HEK293 (cell line): ENCODE measurements around the gene PITPNB.

ENCODE experiments used
- EGR2 ChIP-seq: fragments of 450-650 bp; formaldehyde crosslinking; IDR thresholded peaks from 2 replicates; pipeline ENCODE4 v1.5.1; 2016; ENCODE audit warnings: low read depth, missing biosample characterization, missing genetic modification characterization
- GLIS2 ChIP-seq: fragments of 450-650 bp; formaldehyde crosslinking; IDR thresholded peaks from 2 replicates; pipeline ENCODE4 v1.5.1; 2016; ENCODE audit warnings: missing biosample characterization, missing genetic modification characterization
- KLF10 ChIP-seq: fragments of 450-650 bp; IDR thresholded peaks from 2 replicates; pipeline ENCODE4 v1.5.1; 2018; ENCODE audit warnings: missing biosample characterization, mild to moderate bottlenecking, missing genetic modification characterization
- PRDM4 ChIP-seq: fragments of 450-650 bp; formaldehyde crosslinking; IDR thresholded peaks from 2 replicates; pipeline ENCODE4 v1.5.1; 2017; ENCODE audit warnings: missing biosample characterization, missing genetic modification characterization
- REPIN1 ChIP-seq: fragments of 450-650 bp; formaldehyde crosslinking; IDR thresholded peaks from 2 replicates; pipeline ENCODE4 v1.5.1; 2017; ENCODE audit warnings: missing biosample characterization, missing genetic modification characterization, low read depth
- SCRT2 ChIP-seq: fragments of 450-650 bp; formaldehyde crosslinking; IDR thresholded peaks from 2 replicates; pipeline ENCODE4 v1.5.1; 2016; ENCODE audit warnings: missing biosample characterization, missing genetic modification characterization
- TCF7L2 ChIP-seq: IDR thresholded peaks from 2 replicates; pipeline ENCODE4 v1.6.1; 2011; ENCODE audit warnings: low read depth, mild to moderate bottlenecking, inconsistent platforms, low read length, moderate library complexity, borderline replicate concordance
- WT1 ChIP-seq: fragments of 450-650 bp; formaldehyde crosslinking; IDR thresholded peaks from 2 replicates; pipeline ENCODE4 v1.5.1; 2016; ENCODE audit warnings: missing biosample characterization, missing genetic modification characterization
- ZBTB44 ChIP-seq: fragments of 450-650 bp; IDR thresholded peaks from 2 replicates; pipeline ENCODE4 v1.5.1; 2018; ENCODE audit warnings: missing biosample characterization, mild to moderate bottlenecking, missing genetic modification characterization
- ZBTB7A ChIP-seq: fragments of 450-650 bp; formaldehyde crosslinking; IDR thresholded peaks from 2 replicates; pipeline ENCODE4 v1.5.1; 2016; ENCODE audit warnings: low read depth, missing biosample characterization, missing genetic modification characterization
- ZFHX2 ChIP-seq: fragments of 450-650 bp; formaldehyde crosslinking; conservative IDR thresholded peaks from 2 replicates; pipeline ENCODE4 v1.5.1; 2016; ENCODE audit warnings: missing biosample characterization, missing genetic modification characterization
- ZNF114 ChIP-seq: fragments of 450-650 bp; formaldehyde crosslinking; IDR thresholded peaks from 2 replicates; pipeline ENCODE4 v1.5.0; 2017; ENCODE audit warnings: missing biosample characterization, missing genetic modification characterization
- ZNF2 ChIP-seq: fragments of 450-650 bp; formaldehyde crosslinking; IDR thresholded peaks from 2 replicates; pipeline ENCODE4 v1.5.1; 2016; ENCODE audit warnings: missing biosample characterization, missing genetic modification characterization
- ZNF335 ChIP-seq: fragments of 450-650 bp; formaldehyde crosslinking; conservative IDR thresholded peaks from 2 replicates; pipeline ENCODE4 v1.5.1; 2016; ENCODE audit warnings: missing biosample characterization, missing genetic modification characterization
- ZNF391 ChIP-seq: fragments of 450-650 bp; formaldehyde crosslinking; IDR thresholded peaks from 2 replicates; pipeline ENCODE4 v1.5.1; 2016; ENCODE audit warnings: low read depth, missing biosample characterization, missing genetic modification characterization, borderline replicate concordance
- ZNF48 ChIP-seq: fragments of 450-650 bp; formaldehyde crosslinking; IDR thresholded peaks from 2 replicates; pipeline ENCODE4 v1.5.1; 2016; ENCODE audit warnings: missing biosample characterization, missing genetic modification characterization
- ZNF518A ChIP-seq: fragments of 450-650 bp; formaldehyde crosslinking; conservative IDR thresholded peaks from 2 replicates; pipeline ENCODE4 v1.5.1; 2016; ENCODE audit warnings: low read depth, missing biosample characterization, missing genetic modification characterization
- ZNF529 ChIP-seq: fragments of 450-650 bp; formaldehyde crosslinking; IDR thresholded peaks from 2 replicates; pipeline ENCODE4 v1.5.1; 2017; ENCODE audit warnings: missing genetic modification characterization, missing biosample characterization; ENCODE audit not compliant: insufficient replicate concordance
- ZNF571 ChIP-seq: fragments of 450-650 bp; formaldehyde crosslinking; IDR thresholded peaks from 2 replicates; pipeline ENCODE4 v1.5.0; 2017; ENCODE audit warnings: missing biosample characterization, missing genetic modification characterization
- ZNF580 ChIP-seq: fragments of 450-650 bp; formaldehyde crosslinking; IDR thresholded peaks from 2 replicates; pipeline ENCODE4 v1.5.1; 2016; ENCODE audit warnings: missing biosample characterization, missing genetic modification characterization
- ZNF624 ChIP-seq: fragments of 450-650 bp; formaldehyde crosslinking; IDR thresholded peaks from 2 replicates; pipeline ENCODE4 v1.5.1; 2017; ENCODE audit warnings: missing biosample characterization, missing genetic modification characterization
- ZNF658 ChIP-seq: fragments of 450-650 bp; formaldehyde crosslinking; IDR thresholded peaks from 2 replicates; pipeline ENCODE4; 2016; ENCODE audit warnings: missing biosample characterization, missing genetic modification characterization
- ZNF670 ChIP-seq: fragments of 450-650 bp; formaldehyde crosslinking; IDR thresholded peaks from 2 replicates; pipeline ENCODE4 v1.5.1; 2016; ENCODE audit warnings: missing biosample characterization, missing genetic modification characterization, low read depth
- ZNF677 ChIP-seq: fragments of 450-650 bp; IDR thresholded peaks from 2 replicates; pipeline ENCODE4 v1.5.0; 2018; ENCODE audit warnings: missing biosample characterization, mild to moderate bottlenecking, missing genetic modification characterization, moderate library complexity
- ZNF707 ChIP-seq: fragments of 450-650 bp; formaldehyde crosslinking; IDR thresholded peaks from 2 replicates; pipeline ENCODE4 v1.5.1; 2016; ENCODE audit warnings: missing biosample characterization, missing genetic modification characterization
- ZNF785 ChIP-seq: fragments of 450-650 bp; formaldehyde crosslinking; IDR thresholded peaks from 2 replicates; pipeline ENCODE4 v1.5.1; 2016; ENCODE audit warnings: missing biosample characterization, missing genetic modification characterization
- ZNF830 ChIP-seq: fragments of 450-650 bp; IDR thresholded peaks from 2 replicates; pipeline ENCODE4 v1.5.0; 2018; ENCODE audit warnings: missing biosample characterization, missing genetic modification characterization, low read depth, mild to moderate bottlenecking, moderate library complexity
- ZNF837 ChIP-seq: fragments of 450-650 bp; formaldehyde crosslinking; IDR thresholded peaks from 2 replicates; pipeline ENCODE4 v1.5.1; 2016; ENCODE audit warnings: missing biosample characterization, missing genetic modification characterization

Gene PITPNB

GRCh38 chr22:27918341-27919221, 475 bp downstream of the PITPNB start (continued):
- TF ChIP-seq ZNF518A (tag by site-specific recombination): no peak
- peak; percentile 45; the same call in 1 of the 2 replicates for TF ChIP-seq KLF10 (tag by site-specific recombination)
- TF ChIP-seq REPIN1 (tag by site-specific recombination): no peak
- TF ChIP-seq ZNF624: no peak
- peak; percentile 25 for TF ChIP-seq ZNF335 (tag by site-specific recombination)
- no peak for TF ChIP-seq ZNF2
- no peak for TF ChIP-seq ZNF658 (tag by site-specific recombination)
- TF ChIP-seq PRDM4 (tag by site-specific recombination): no peak
- no peak for TF ChIP-seq ZNF114
- TF ChIP-seq ZNF707 (tag by site-specific recombination): no peak
- TF ChIP-seq TCF7L2: no peak
- TF ChIP-seq ZNF529: no peak
- TF ChIP-seq ZNF48 (tag by site-specific recombination): no peak
- TF ChIP-seq ZNF830: no peak
- TF ChIP-seq ZNF677 (tag by site-specific recombination): no peak
- TF ChIP-seq ZBTB7A (tag by site-specific recombination): no peak
- TF ChIP-seq ZBTB44 (tag by site-specific recombination): no peak
- TF ChIP-seq ZNF670 (tag by site-specific recombination): no peak
- peak; percentile 76 for TF ChIP-seq GLIS2 (tag by site-specific recombination)
- no peak; the same call in 1 of the 2 replicates for TF ChIP-seq EGR2 (tag by site-specific recombination)
- TF ChIP-seq ZNF580 (tag by site-specific recombination): no peak
- TF ChIP-seq WT1 (tag by site-specific recombination): no peak
- no peak for TF ChIP-seq SCRT2 (tag by site-specific recombination)
- TF ChIP-seq ZNF391 (tag by site-specific recombination): no peak
- TF ChIP-seq ZNF785 (tag by site-specific recombination): no peak
- no peak for TF ChIP-seq ZNF837 (tag by site-specific recombination)
- peak; percentile 48 for TF ChIP-seq ZFHX2 (tag by site-specific recombination)
- no peak for TF ChIP-seq ZNF571
